Lower lobe of right lung (tissue), 2 donors: ENCODE data around the gene NDST1. TPM values are rescaled to one million over a fixed set of nuclear protein-coding genes. Genes with fewer than 3 reads are reported as not detected.
A peak's percentile ranks its signal among the peaks of the same experiment; 100 is the strongest.

Source experiments
- ATAC-seq, 2 donors: fragments of 200-7000 bp; cut with Tn5 transposase; one replicate each; pipeline ENCODE4 v1.9.1; 2020 to 2022; ENCODE audit warnings: mild to moderate bottlenecking in 2 of 2, moderate library complexity in 2 of 2
- DNase-seq: peaks from one replicate; pipeline ENCODE4 v3.0.0-alpha.2; 2020
- H3K27ac ChIP-seq: fragments of 200-600 bp; one replicate; pipeline ENCODE4 v1.8.0; 2022
- H3K27me3 ChIP-seq: fragments of 200-600 bp; one replicate; pipeline ENCODE4 v1.8.0; 2022; ENCODE audit warnings: low read depth
- H3K36me3 ChIP-seq: fragments of 200-600 bp; one replicate; pipeline ENCODE4 v1.8.0; 2022; ENCODE audit warnings: mild to moderate bottlenecking
- H3K4me1 ChIP-seq: fragments of 200-600 bp; one replicate; pipeline ENCODE4 v1.8.0; 2022
- H3K4me3 ChIP-seq: fragments of 200-600 bp; one replicate; pipeline ENCODE4 v1.8.0; 2022; ENCODE audit warnings: mild to moderate bottlenecking
- H3K9me3 ChIP-seq: fragments of 200-600 bp; one replicate; pipeline ENCODE4 v1.8.0; 2022
- CTCF ChIP-seq: fragments of 200-600 bp; IDR thresholded peaks from one replicate; pipeline ENCODE4 v1.8.0; 2022; ENCODE audit warnings: antibody characterized with exemption, mild to moderate bottlenecking
- intact Hi-C: fragments of 100-400 bp; cut with DNase I; formaldehyde crosslinking; loops from one replicate; pipeline ENCODE4 v1.11.0; 2022
- total RNA-seq: library from RNA; stranded (reverse); fragmentation: NEBNext Ultra II Directional; extraction: Animal tissue kit (Norgen Biotek cat#: 25700); gene quantifications from one replicate; pipeline ENCODE4 v1.2.1, GENCODE V29; 2021
- donor health status: DM: no; HTN: yes; CAD: no; lungs with severe emphysema.

The NDST1 gene
- total RNA-seq, 1 donor from 2014 or later = 117 TPM

GRCh38 chr5:150505041-150505511 lies 2.9 kb upstream of the NDST1 start:
- ATAC-seq = no peak

GRCh38 chr5:150505816-150506215 lies 2.1 kb upstream of the NDST1 start:
- Histone ChIP-seq H3K27ac (peak overlapping the region; percentile 78), H3K36me3 (no peaks in the 10 kb centered on the region), H3K4me1 (peaks cover 97% of the 10 kb centered on the region), H3K4me3 (no peak overlapping the region), H3K27me3 (no peaks in the 10 kb centered on the region), H3K9me3 (no peaks in the 10 kb centered on the region)
- DNase-seq = no peak
- TF ChIP-seq CTCF = no peak
- ATAC-seq = no peak
- intact Hi-C loops = no loop called here

More at GRCh38 chr5:150505041-150505511, 2.9 kb upstream of the NDST1 start:
- no peak for TF ChIP-seq CTCF
- peak overlapping the region; percentile 78 for H3K27ac ChIP-seq
- no peaks in the 10 kb centered on the region for H3K27me3 ChIP-seq
- peaks cover 97% of the 10 kb centered on the region for H3K4me1 ChIP-seq
- H3K36me3 ChIP-seq = no peaks in the 10 kb centered on the region
- no peak for DNase-seq
- no peak overlapping the region for H3K4me3 ChIP-seq
- no peaks in the 10 kb centered on the region for H3K9me3 ChIP-seq
- intact Hi-C loops = no loop called here

GRCh38 chr5:150506571-150507473 lies 1.1 kb upstream of the NDST1 start:
- intact Hi-C loops = no loop called here
- H3K9me3 ChIP-seq = no peaks in the 10 kb centered on the region
- peak overlapping the region; percentile 78 for H3K27ac ChIP-seq
- H3K4me3 ChIP-seq = no peak overlapping the region
- no peak for TF ChIP-seq CTCF
- H3K36me3 ChIP-seq = no peaks in the 10 kb centered on the region
- ATAC-seq = no peak
- no peaks in the 10 kb centered on the region for H3K27me3 ChIP-seq
- H3K4me1 ChIP-seq = peaks cover 99% of the 10 kb centered on the region
- DNase-seq = no peak

GRCh38 chr5:150508277-150508640 lies 328 bp downstream of the NDST1 start:
- ATAC-seq (no peak), DNase-seq (no peak)
- intact Hi-C loops = no loop called here
- H3K9me3 ChIP-seq = no peaks in the 10 kb centered on the region
- H3K4me3 ChIP-seq = peak overlapping the region; percentile 37
- no peaks in the 10 kb centered on the region for H3K27me3 ChIP-seq
- no peak for TF ChIP-seq CTCF
- H3K27ac ChIP-seq = peak overlapping the region; percentile 78
- peaks cover 99% of the 10 kb centered on the region for H3K4me1 ChIP-seq
- H3K36me3 ChIP-seq = no peaks in the 10 kb centered on the region

GRCh38 chr5:150508828-150509227 lies 897 bp downstream of the NDST1 start:
- ATAC-seq (no peak), DNase-seq (no peak)
- intact Hi-C loops = no loop called here
- peaks cover 99% of the 10 kb centered on the region for H3K4me1 ChIP-seq
- no peaks in the 10 kb centered on the region for H3K36me3 ChIP-seq
- peak overlapping the region; percentile 37 for H3K4me3 ChIP-seq
- TF ChIP-seq CTCF = no peak
- no peaks in the 10 kb centered on the region for H3K9me3 ChIP-seq
- H3K27me3 ChIP-seq = no peaks in the 10 kb centered on the region
- peak overlapping the region; percentile 78 for H3K27ac ChIP-seq
